Tibial nerve (tissue), 4 donors: ENCODE results near the gene GDF11.

Experiments used
- CTCF ChIP-seq, 5 experiments: fragments of 200-600 bp in 3 of 5; fragments of 450-650 bp in 2 of 5; sonication (generic) in 3 of 5; IDR thresholded peaks; one replicate each; pipeline ENCODE4 v1.5.1; 2016 to 2019; ENCODE audit warnings: antibody characterized with exemption in 5 of 5, mild to moderate bottlenecking in 3 of 5, moderate library complexity in 2 of 5
- EP300 ChIP-seq, 2 donors: sonication (generic); formaldehyde crosslinking; IDR thresholded peaks; one replicate each; pipeline ENCODE4 v1.6.1; 2017; ENCODE audit warnings: antibody characterized with exemption in 2 of 2, mild to moderate bottlenecking in 1 of 2
- POLR2A ChIP-seq, 2 donors: fragments of 450-650 bp; IDR thresholded peaks; one replicate each; pipeline ENCODE4 v1.6.1; 2017; ENCODE audit warnings: antibody characterized with exemption in 2 of 2, mild to moderate bottlenecking in 2 of 2, moderate library complexity in 2 of 2

- no peak for TF ChIP-seq CTCF (IDR thresholded peaks at IDR 0.05)
- TF ChIP-seq POLR2A (IDR thresholded peaks at IDR 0.05): no peak
- no peak for TF ChIP-seq EP300 (IDR thresholded peaks at IDR 0.05)
Measured at GRCh38 chr12:55696796-55697462, 46.0 kb upstream of the GDF11 start.
